ENCODE data around the gene PLEKHG3.

GRCh38 chr14:64684091-64684490 is 20.1 kb upstream of the PLEKHG3 start:
- TF ChIP-seq CTCF (conservative IDR thresholded peaks at IDR 0.05 in 1 of 2, IDR thresholded peaks at IDR 0.05 in 1 of 2; ENCODE audit: low read depth in 1 of 2, low read length in 2 of 2) (no peak), EZH2 (IDR thresholded peaks at IDR 0.05; ENCODE audit: low read length, missing control alignments) (no peak)

Data from fibroblast of lung (primary cell).